NB4 (cell line): ENCODE results near the gene CACNA1D.

Experiments
- MYC ChIP-seq: IDR thresholded peaks from 2 replicates; pipeline ENCODE4 v1.6.1; 2011; ENCODE audit warnings: low read depth, low read length
- TF ChIP-seq, protein P1 (sequence below): IDR thresholded peaks from one replicate; pipeline ENCODE4 v1.5.1; 2012; ENCODE audit warnings: low read depth, low read length
- TF ChIP-seq, protein P2 (sequence below): IDR thresholded peaks from 2 replicates; pipeline ENCODE4 v1.6.1; 2011; ENCODE audit warnings: low read depth, low read length

- TF ChIP-seq, protein P1, sequence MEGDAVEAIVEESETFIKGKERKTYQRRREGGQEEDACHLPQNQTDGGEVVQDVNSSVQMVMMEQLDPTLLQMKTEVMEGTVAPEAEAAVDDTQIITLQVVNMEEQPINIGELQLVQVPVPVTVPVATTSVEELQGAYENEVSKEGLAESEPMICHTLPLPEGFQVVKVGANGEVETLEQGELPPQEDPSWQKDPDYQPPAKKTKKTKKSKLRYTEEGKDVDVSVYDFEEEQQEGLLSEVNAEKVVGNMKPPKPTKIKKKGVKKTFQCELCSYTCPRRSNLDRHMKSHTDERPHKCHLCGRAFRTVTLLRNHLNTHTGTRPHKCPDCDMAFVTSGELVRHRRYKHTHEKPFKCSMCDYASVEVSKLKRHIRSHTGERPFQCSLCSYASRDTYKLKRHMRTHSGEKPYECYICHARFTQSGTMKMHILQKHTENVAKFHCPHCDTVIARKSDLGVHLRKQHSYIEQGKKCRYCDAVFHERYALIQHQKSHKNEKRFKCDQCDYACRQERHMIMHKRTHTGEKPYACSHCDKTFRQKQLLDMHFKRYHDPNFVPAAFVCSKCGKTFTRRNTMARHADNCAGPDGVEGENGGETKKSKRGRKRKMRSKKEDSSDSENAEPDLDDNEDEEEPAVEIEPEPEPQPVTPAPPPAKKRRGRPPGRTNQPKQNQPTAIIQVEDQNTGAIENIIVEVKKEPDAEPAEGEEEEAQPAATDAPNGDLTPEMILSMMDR = no peak
- TF ChIP-seq MYC = no peak
- TF ChIP-seq, protein P2, sequence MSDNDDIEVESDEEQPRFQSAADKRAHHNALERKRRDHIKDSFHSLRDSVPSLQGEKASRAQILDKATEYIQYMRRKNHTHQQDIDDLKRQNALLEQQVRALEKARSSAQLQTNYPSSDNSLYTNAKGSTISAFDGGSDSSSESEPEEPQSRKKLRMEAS = no peak
Observed at GRCh38 chr3:53708001-53708621, 213.7 kb downstream of the CACNA1D start.
